WTC11 (cell line): ENCODE measurements around the gene LRIF1.

ENCODE experiments used
- CBFB ChIP-seq: sonication (generic); formaldehyde crosslinking; IDR thresholded peaks from 2 replicates; pipeline ENCODE4 v1.8.1; 2022; ENCODE audit warnings: mild to moderate bottlenecking, low read depth, missing genetic modification reagents
- CREB1 ChIP-seq: sonication (generic); formaldehyde crosslinking; IDR thresholded peaks from 2 replicates; pipeline ENCODE4 v1.8.0; 2023; ENCODE audit warnings: mild to moderate bottlenecking, missing genetic modification reagents
- ESRRA ChIP-seq: sonication (generic); formaldehyde crosslinking; IDR thresholded peaks from 2 replicates; pipeline ENCODE4 v1.8.1; 2022; ENCODE audit warnings: mild to moderate bottlenecking, missing genetic modification reagents, borderline replicate concordance
- FOXK1 ChIP-seq: sonication (generic); formaldehyde crosslinking; IDR thresholded peaks from 2 replicates; pipeline ENCODE4 v1.8.0; 2022; ENCODE audit warnings: mild to moderate bottlenecking, moderate library complexity, missing genetic modification reagents
- NFATC4 ChIP-seq: fragments of 250-450 bp; sonication (Bioruptor Pico); IDR thresholded peaks from 2 replicates; pipeline ENCODE4 v1.9.0; 2021; ENCODE audit warnings: mild to moderate bottlenecking
- NR1H2 ChIP-seq: sonication (generic); formaldehyde crosslinking; IDR thresholded peaks from 2 replicates; pipeline ENCODE4 v1.9.0; 2021; ENCODE audit warnings: mild to moderate bottlenecking, moderate library complexity, missing genetic modification reagents
- NR2C2 ChIP-seq: sonication (generic); formaldehyde crosslinking; IDR thresholded peaks from 2 replicates; pipeline ENCODE4 v1.8.0; 2022; ENCODE audit warnings: mild to moderate bottlenecking, missing genetic modification reagents
- RELA ChIP-seq: sonication (generic); formaldehyde crosslinking; IDR thresholded peaks from 2 replicates; pipeline ENCODE4 v1.8.1; 2022; ENCODE audit warnings: missing genetic modification reagents, mild to moderate bottlenecking, borderline replicate concordance
- TCF7 ChIP-seq: sonication (generic); formaldehyde crosslinking; IDR thresholded peaks from 2 replicates; pipeline ENCODE4 v1.8.0; 2022; ENCODE audit warnings: mild to moderate bottlenecking, low read depth, missing genetic modification reagents, moderate library complexity
- ZNF281 ChIP-seq: sonication (generic); formaldehyde crosslinking; IDR thresholded peaks from 2 replicates; pipeline ENCODE4 v1.8.0; 2023; ENCODE audit warnings: mild to moderate bottlenecking, missing genetic modification reagents
- TF ChIP-seq, protein P1 (sequence below): fragments of 200-600 bp; IDR thresholded peaks from 2 replicates; pipeline ENCODE4 v1.8.0; 2022; ENCODE audit warnings: antibody characterized with exemption

DNA sequence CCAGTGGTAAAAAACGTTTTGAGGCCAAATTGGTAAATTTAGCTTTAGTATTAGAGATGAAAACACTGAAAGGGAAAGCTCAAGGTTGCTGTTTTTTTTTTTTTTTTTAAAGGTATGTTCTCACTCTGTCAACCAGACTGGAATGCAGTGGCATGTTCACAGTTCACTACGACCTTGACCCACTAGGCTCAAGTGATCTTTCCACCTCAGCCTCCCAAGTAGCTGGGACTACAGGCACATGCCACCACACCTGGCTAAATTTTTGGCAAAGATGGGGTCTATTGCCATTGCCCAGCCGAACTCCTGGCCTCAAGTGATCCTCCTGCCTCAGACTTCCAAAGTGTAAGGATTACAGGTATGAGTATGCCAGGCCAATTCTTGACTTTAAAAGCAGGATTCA is 18.9 kb downstream of the LRIF1 start:
- TF ChIP-seq, protein P1, sequence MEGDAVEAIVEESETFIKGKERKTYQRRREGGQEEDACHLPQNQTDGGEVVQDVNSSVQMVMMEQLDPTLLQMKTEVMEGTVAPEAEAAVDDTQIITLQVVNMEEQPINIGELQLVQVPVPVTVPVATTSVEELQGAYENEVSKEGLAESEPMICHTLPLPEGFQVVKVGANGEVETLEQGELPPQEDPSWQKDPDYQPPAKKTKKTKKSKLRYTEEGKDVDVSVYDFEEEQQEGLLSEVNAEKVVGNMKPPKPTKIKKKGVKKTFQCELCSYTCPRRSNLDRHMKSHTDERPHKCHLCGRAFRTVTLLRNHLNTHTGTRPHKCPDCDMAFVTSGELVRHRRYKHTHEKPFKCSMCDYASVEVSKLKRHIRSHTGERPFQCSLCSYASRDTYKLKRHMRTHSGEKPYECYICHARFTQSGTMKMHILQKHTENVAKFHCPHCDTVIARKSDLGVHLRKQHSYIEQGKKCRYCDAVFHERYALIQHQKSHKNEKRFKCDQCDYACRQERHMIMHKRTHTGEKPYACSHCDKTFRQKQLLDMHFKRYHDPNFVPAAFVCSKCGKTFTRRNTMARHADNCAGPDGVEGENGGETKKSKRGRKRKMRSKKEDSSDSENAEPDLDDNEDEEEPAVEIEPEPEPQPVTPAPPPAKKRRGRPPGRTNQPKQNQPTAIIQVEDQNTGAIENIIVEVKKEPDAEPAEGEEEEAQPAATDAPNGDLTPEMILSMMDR = no peak
- TF ChIP-seq NFATC4 (CRISPR knock-in tag) (no peak), CBFB (CRISPR knock-in tag) (no peak), ESRRA (CRISPR knock-in tag) (no peak), FOXK1 (no peak), RELA (no peak), NR2C2 (CRISPR knock-in tag) (no peak), CREB1 (CRISPR knock-in tag) (no peak), NR1H2 (CRISPR knock-in tag) (no peak), TCF7 (CRISPR knock-in tag) (no peak), ZNF281 (CRISPR knock-in tag) (no peak)
